Right atrium auricular region (tissue), 2 donors: ENCODE data around the gene MTERF4. TPM values are rescaled to one million over a fixed set of nuclear protein-coding genes. Genes with fewer than 3 reads are reported as not detected.

ENCODE experiments used
- DNase-seq: peaks from one replicate; pipeline ENCODE4 v3.0.0-alpha.2; 2019; ENCODE audit warnings: low spot score
- H3K27ac ChIP-seq, 2 donors: fragments of 200-600 bp; sonication (generic); 1 replicate in 1 of 2; 2 replicates in 1 of 2; pipeline ENCODE4 v1.5.1; 2016 to 2019
- H3K27me3 ChIP-seq, 2 donors: fragments of 200-600 bp; sonication (generic); one replicate each; pipeline versions ENCODE4 v1.5.1 to v1.6.0; 2017 to 2019
- H3K36me3 ChIP-seq: fragments of 200-600 bp; sonication (generic); one replicate; pipeline ENCODE4 v1.5.1; 2016
- H3K4me1 ChIP-seq, 2 donors: fragments of 200-600 bp; sonication (generic); one replicate each; pipeline versions ENCODE4 v1.5.1 to v1.6.0; 2017 to 2019
- H3K4me3 ChIP-seq, 2 donors: fragments of 200-600 bp; sonication (generic); 1 replicate in 1 of 2; 2 replicates in 1 of 2; pipeline ENCODE4 v1.5.1; 2017 to 2019; ENCODE audit warnings: mild to moderate bottlenecking in 1 of 2, moderate library complexity in 1 of 2
- H3K9me3 ChIP-seq, 2 donors: fragments of 200-600 bp; sonication (generic); one replicate each; pipeline ENCODE4 v1.5.1; 2019
- total RNA-seq, 2 donors: library from RNA; depleted of rRNA; stranded (reverse); fragments of >200 nt; gene quantifications; one replicate each; pipeline ENCODE4 v1.1.0, GENCODE V29; 2016
- TF ChIP-seq, protein P1 (sequence below), 2 donors: fragments of 200-600 bp; sonication (generic); IDR thresholded peaks; one replicate each; pipeline ENCODE4 v1.5.1; 2019; ENCODE audit warnings: antibody characterized with exemption in 2 of 2

MTERF4 gene
- total RNA-seq, 2 donors from 2014 or later = 20.6 to 25.3 TPM

DNA sequence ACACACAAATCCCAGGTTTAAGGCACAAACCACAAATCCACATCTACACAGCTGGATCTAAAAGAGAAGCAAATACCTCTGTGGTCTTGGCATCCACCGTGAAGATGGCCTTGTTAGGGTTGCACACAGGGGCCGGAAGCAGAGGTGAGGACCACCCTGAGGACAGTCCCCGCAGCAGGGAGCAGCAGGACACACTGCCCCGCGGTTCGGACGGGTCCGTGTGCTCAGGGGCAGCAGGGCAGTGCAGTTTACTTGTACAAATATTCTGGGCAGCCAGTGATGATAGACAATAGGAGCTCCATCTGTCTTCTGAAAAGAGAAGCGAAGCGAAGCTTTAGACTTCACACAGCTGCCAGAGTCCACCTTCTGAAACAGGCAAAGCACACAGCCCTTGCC is 38.4 kb upstream of the MTERF4 start:
- Histone ChIP-seq H3K27ac (no peak overlapping the region), H3K4me1 (no peaks in the 10 kb centered on the region), H3K9me3 (no peaks in the 10 kb centered on the region), H3K27me3 (no peaks in the 10 kb centered on the region), H3K4me3 (no peak overlapping the region), H3K36me3 (no peaks in the 10 kb centered on the region)
- TF ChIP-seq, protein P1, sequence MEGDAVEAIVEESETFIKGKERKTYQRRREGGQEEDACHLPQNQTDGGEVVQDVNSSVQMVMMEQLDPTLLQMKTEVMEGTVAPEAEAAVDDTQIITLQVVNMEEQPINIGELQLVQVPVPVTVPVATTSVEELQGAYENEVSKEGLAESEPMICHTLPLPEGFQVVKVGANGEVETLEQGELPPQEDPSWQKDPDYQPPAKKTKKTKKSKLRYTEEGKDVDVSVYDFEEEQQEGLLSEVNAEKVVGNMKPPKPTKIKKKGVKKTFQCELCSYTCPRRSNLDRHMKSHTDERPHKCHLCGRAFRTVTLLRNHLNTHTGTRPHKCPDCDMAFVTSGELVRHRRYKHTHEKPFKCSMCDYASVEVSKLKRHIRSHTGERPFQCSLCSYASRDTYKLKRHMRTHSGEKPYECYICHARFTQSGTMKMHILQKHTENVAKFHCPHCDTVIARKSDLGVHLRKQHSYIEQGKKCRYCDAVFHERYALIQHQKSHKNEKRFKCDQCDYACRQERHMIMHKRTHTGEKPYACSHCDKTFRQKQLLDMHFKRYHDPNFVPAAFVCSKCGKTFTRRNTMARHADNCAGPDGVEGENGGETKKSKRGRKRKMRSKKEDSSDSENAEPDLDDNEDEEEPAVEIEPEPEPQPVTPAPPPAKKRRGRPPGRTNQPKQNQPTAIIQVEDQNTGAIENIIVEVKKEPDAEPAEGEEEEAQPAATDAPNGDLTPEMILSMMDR (IDR thresholded peaks at IDR 0.05) = no peak
- DNase-seq = no peak

GRCh38 chr2:241139531-241140444 is 37.7 kb upstream of the MTERF4 start:
- no peaks in the 10 kb centered on the region for H3K4me1 ChIP-seq
- no peak for DNase-seq
- no peak overlapping the region for H3K4me3 ChIP-seq
- H3K36me3 ChIP-seq = no peaks in the 10 kb centered on the region
- no peaks in the 10 kb centered on the region for H3K27me3 ChIP-seq
- TF ChIP-seq, protein P1 (IDR thresholded peaks at IDR 0.05) = no peak
- H3K27ac ChIP-seq = no peak overlapping the region
- H3K9me3 ChIP-seq = no peaks in the 10 kb centered on the region

DNA sequence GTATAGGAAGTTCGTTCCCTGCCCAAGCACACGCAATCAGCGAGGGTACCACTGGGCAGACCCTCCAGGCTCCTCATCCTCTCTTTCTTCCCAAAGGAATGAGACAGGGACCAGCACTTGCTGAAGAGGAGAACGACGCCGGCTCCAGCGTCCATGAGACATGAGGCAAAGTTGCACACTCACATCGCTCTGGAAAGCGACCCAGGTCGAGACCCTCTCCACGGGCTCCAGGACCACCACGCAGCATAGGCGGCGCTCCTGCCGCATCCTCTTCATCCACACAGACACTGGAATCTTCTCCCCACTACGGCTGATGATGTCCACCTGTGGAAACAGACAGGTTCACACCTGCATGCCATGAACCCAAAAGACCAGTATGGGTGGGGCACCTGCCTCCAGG is 36.4 kb upstream of the MTERF4 start:
- TF ChIP-seq, protein P1 (IDR thresholded peaks at IDR 0.05) = no peak
- H3K4me1 ChIP-seq = no peaks in the 10 kb centered on the region
- no peak for DNase-seq
- H3K27me3 ChIP-seq = no peaks in the 10 kb centered on the region
- no peaks in the 10 kb centered on the region for H3K36me3 ChIP-seq
- no peak overlapping the region for H3K4me3 ChIP-seq
- no peaks in the 10 kb centered on the region for H3K9me3 ChIP-seq
- H3K27ac ChIP-seq = no peak overlapping the region

DNA sequence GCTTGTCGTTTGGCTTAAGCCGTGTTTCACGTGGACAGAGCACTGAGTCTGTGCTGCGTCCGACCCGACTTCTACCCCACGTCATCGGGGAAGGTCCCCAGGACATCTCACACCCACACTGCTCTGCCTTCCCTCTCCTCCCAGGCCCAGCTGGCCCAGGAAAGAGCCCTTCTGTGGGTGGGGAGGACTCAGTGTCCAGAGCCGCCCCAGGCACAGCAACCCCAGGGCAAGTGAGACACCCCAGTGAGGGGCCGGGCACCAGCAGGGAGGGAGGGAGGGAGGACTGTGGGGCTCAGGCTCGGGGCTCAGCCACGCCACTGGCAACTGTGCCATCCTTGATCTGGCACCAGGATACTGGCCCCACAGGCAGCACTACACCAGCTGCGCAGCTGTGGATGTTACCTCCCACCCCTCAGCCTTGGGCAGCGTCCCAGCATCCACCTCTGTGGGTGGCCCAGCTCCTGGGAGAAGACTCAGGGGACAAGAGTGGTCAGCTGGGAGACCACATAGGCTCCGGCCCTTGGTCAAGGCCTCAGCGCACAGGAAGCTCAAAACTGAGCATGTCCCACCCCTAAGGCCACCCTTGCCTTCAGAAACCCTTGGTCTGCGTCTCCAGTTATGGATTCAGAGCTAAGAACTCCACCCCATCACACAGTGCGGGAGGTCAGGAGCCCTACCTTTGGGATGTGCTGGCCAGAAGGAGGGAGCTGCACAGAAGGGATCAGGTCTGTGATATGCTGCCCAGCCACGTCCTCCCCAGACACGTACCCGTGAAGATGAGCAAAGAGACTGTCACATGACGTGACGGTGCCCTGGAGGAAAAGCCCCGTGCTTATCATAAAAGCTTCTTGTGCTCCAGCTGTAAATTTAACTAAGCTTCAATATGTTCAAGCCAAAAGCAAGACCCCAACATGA is 35.4 kb upstream of the MTERF4 start:
- H3K9me3 ChIP-seq = no peaks in the 10 kb centered on the region
- no peaks in the 10 kb centered on the region for H3K36me3 ChIP-seq
- TF ChIP-seq, protein P1 (IDR thresholded peaks at IDR 0.05) = no peak

GRCh38 chr2:241136661-241137260 is 34.7 kb upstream of the MTERF4 start:
- no peaks in the 10 kb centered on the region for H3K36me3 ChIP-seq
- no peak for DNase-seq
- H3K4me1 ChIP-seq = no peaks in the 10 kb centered on the region
- H3K9me3 ChIP-seq = no peaks in the 10 kb centered on the region
- H3K27me3 ChIP-seq = no peaks in the 10 kb centered on the region
- TF ChIP-seq, protein P1 (IDR thresholded peaks at IDR 0.05) = no peak
- H3K4me3 ChIP-seq = no peak overlapping the region
- H3K27ac ChIP-seq = no peak overlapping the region

More for the DNA sequence above, 35.4 kb upstream of the MTERF4 start:
- Histone ChIP-seq H3K27me3 (no peaks in the 10 kb centered on the region), H3K4me3 (no peak overlapping the region), H3K27ac (no peak overlapping the region), H3K4me1 (no peaks in the 10 kb centered on the region)
- DNase-seq = no peak
